ENCODE data around the gene CLIC3.
"Not testable (repeated sequence)": the region's sequence is repeated elsewhere in the genome, so short reads cannot be mapped to it uniquely, and the experiment has no call there.

Gene CLIC3

GRCh38 chr9:137014776-137015539 lies 18.6 kb upstream of the CLIC3 start:
- peaks cover 8% of the 10 kb centered on the region for H3K36me3 Mint-ChIP-seq
- no peak overlapping the region for H3K27ac Mint-ChIP-seq
- no peaks in the 10 kb centered on the region for H3K9me3 Mint-ChIP-seq
- ATAC-seq: no peak
- no peaks in the 10 kb centered on the region for H3K27me3 Mint-ChIP-seq
- H3K4me1 Mint-ChIP-seq: no peaks in the 10 kb centered on the region
- H3K4me3 Mint-ChIP-seq: no peak overlapping the region

- Mint-ChIP-seq H3K27me3 (no peaks in the 10 kb centered on the region), H3K9me3 (no peaks in the 10 kb centered on the region), H3K4me3 (no peak overlapping the region), H3K36me3 (peaks cover 8% of the 10 kb centered on the region), H3K4me1 (no peaks in the 10 kb centered on the region), H3K27ac (no peak overlapping the region)
- ATAC-seq: no peak
Observed at GRCh38 chr9:137014166-137014565, 17.8 kb upstream of the CLIC3 start.

- Mint-ChIP-seq H3K4me1 (no peaks in the 10 kb centered on the region), H3K27me3 (no peaks in the 10 kb centered on the region)
Observed at GRCh38 chr9:137013571-137013940, 17.2 kb upstream of the CLIC3 start.

GRCh38 chr9:137012694-137013570 lies 16.6 kb upstream of the CLIC3 start:
- Mint-ChIP-seq H3K27me3 (no peaks in the 10 kb centered on the region), H3K4me3 (no peak overlapping the region), H3K27ac (no peak overlapping the region), H3K36me3 (peaks cover 8% of the 10 kb centered on the region), H3K4me1 (no peaks in the 10 kb centered on the region), H3K9me3 (no peaks in the 10 kb centered on the region)
- ATAC-seq: no peak

More at GRCh38 chr9:137013571-137013940, 17.2 kb upstream of the CLIC3 start:
- Mint-ChIP-seq H3K9me3 (no peaks in the 10 kb centered on the region), H3K27ac (no peak overlapping the region), H3K4me3 (no peak overlapping the region), H3K36me3 (peaks cover 8% of the 10 kb centered on the region)
- no peak for ATAC-seq

- Mint-ChIP-seq H3K4me3 (no peak overlapping the region), H3K27me3 (no peaks in the 10 kb centered on the region), H3K36me3 (peaks cover 8% of the 10 kb centered on the region), H3K4me1 (no peaks in the 10 kb centered on the region), H3K9me3 (no peaks in the 10 kb centered on the region), H3K27ac (no peak overlapping the region)
- no peak for ATAC-seq
Observed at GRCh38 chr9:137011907-137012675, 15.7 kb upstream of the CLIC3 start.

- Mint-ChIP-seq H3K4me1 (peaks cover 5% of the 10 kb centered on the region), H3K36me3 (peaks cover 8% of the 10 kb centered on the region), H3K27me3 (peaks cover 5% of the 10 kb centered on the region), H3K27ac (no peak overlapping the region), H3K9me3 (no peaks in the 10 kb centered on the region), H3K4me3 (no peak overlapping the region)
- ATAC-seq: no peak
Observed at GRCh38 chr9:137011156-137011555, 14.8 kb upstream of the CLIC3 start.

- H3K4me1 Mint-ChIP-seq: peaks cover 7% of the 10 kb centered on the region
- no peak overlapping the region for H3K27ac Mint-ChIP-seq
- H3K27me3 Mint-ChIP-seq: peaks cover 11% of the 10 kb centered on the region
- no peak overlapping the region for H3K4me3 Mint-ChIP-seq
- ATAC-seq: no peak
- H3K36me3 Mint-ChIP-seq: peaks cover 8% of the 10 kb centered on the region
- no peaks in the 10 kb centered on the region for H3K9me3 Mint-ChIP-seq
Observed at GRCh38 chr9:137009938-137010732, 13.8 kb upstream of the CLIC3 start.

- Mint-ChIP-seq H3K27me3 (peaks cover 17% of the 10 kb centered on the region), H3K9me3 (peaks cover 5% of the 10 kb centered on the region), H3K4me3 (no peak overlapping the region), H3K36me3 (peaks cover 8% of the 10 kb centered on the region), H3K27ac (no peak overlapping the region), H3K4me1 (peaks cover 14% of the 10 kb centered on the region)
- ATAC-seq: no peak
Observed at GRCh38 chr9:137009217-137009616, 12.8 kb upstream of the CLIC3 start.

GRCh38 chr9:137008312-137008711 lies 11.9 kb upstream of the CLIC3 start:
- H3K4me1 Mint-ChIP-seq: peaks cover 14% of the 10 kb centered on the region
- no peak overlapping the region for H3K4me3 Mint-ChIP-seq
- no peak for ATAC-seq
- H3K27ac Mint-ChIP-seq: no peak overlapping the region
- H3K27me3 Mint-ChIP-seq: peaks cover 17% of the 10 kb centered on the region
- peaks cover 5% of the 10 kb centered on the region for H3K9me3 Mint-ChIP-seq
- peaks cover 8% of the 10 kb centered on the region for H3K36me3 Mint-ChIP-seq

GRCh38 chr9:137007816-137008270 lies 11.5 kb upstream of the CLIC3 start:
- Mint-ChIP-seq H3K4me3 (no peak overlapping the region), H3K27ac (no peak overlapping the region), H3K36me3 (peaks cover 8% of the 10 kb centered on the region), H3K9me3 (peaks cover 5% of the 10 kb centered on the region), H3K4me1 (peaks cover 14% of the 10 kb centered on the region), H3K27me3 (peaks cover 17% of the 10 kb centered on the region)
- no peak for ATAC-seq

- Mint-ChIP-seq H3K36me3 (peaks cover 8% of the 10 kb centered on the region), H3K4me3 (no peak overlapping the region), H3K27me3 (peaks cover 17% of the 10 kb centered on the region), H3K27ac (no peak overlapping the region), H3K4me1 (peaks cover 14% of the 10 kb centered on the region), H3K9me3 (peaks cover 5% of the 10 kb centered on the region)
- ATAC-seq: no peak
Observed at GRCh38 chr9:137007108-137007815, 10.9 kb upstream of the CLIC3 start.

GRCh38 chr9:137006116-137007003 lies 10.0 kb upstream of the CLIC3 start:
- peak; percentile 28 for ATAC-seq
- Mint-ChIP-seq H3K9me3 (peaks cover 5% of the 10 kb centered on the region), H3K4me3 (no peak overlapping the region), H3K27ac (no peak overlapping the region), H3K4me1 (peaks cover 14% of the 10 kb centered on the region), H3K27me3 (peaks cover 17% of the 10 kb centered on the region), H3K36me3 (peaks cover 3% of the 10 kb centered on the region)

- H3K9me3 Mint-ChIP-seq, H3K4me3 Mint-ChIP-seq, H3K27ac Mint-ChIP-seq, H3K36me3 Mint-ChIP-seq, ATAC-seq: not testable (repeated sequence)
- Mint-ChIP-seq H3K27me3 (peaks cover 17% of the 10 kb centered on the region), H3K4me1 (peaks cover 35% of the 10 kb centered on the region)
Observed at GRCh38 chr9:137004285-137004684, 7.9 kb upstream of the CLIC3 start.
